GM21737 (cell line): ENCODE measurements around the gene CCSER2.
"Not testable (repeated sequence)": the region's sequence is repeated elsewhere in the genome, so short reads cannot be mapped to it uniquely, and the experiment has no call there.

Source experiments
- ATAC-seq: cut with Tn5 transposase; IDR thresholded peaks from one replicate; pipeline ENCODE4 v1.9.1; 2021; ENCODE audit warnings: mild to moderate bottlenecking, moderate library complexity; ENCODE audit not compliant: unreplicated experiment

Gene CCSER2

GRCh38 chr10:84429926-84430520 is 101.6 kb downstream of the CCSER2 start:
- peak; percentile 93 for ATAC-seq

GRCh38 chr10:84432891-84433290 is 104.5 kb downstream of the CCSER2 start:
- no peak for ATAC-seq

- ATAC-seq: no peak
These were observed 112.4 kb downstream of the CCSER2 start for GRCh38 chr10:84440781-84441180.

GRCh38 chr10:84447701-84448400 is 119.5 kb downstream of the CCSER2 start:
- ATAC-seq: no peak

- not testable (repeated sequence) for ATAC-seq
These were observed 121.0 kb downstream of the CCSER2 start for GRCh38 chr10:84449351-84449750.

- ATAC-seq: no peak
These were observed 123.6 kb downstream of the CCSER2 start for GRCh38 chr10:84452003-84452402.

GRCh38 chr10:84453303-84453702 is 124.9 kb downstream of the CCSER2 start:
- no peak for ATAC-seq

GRCh38 chr10:84456126-84456525 is 127.7 kb downstream of the CCSER2 start:
- ATAC-seq: no peak

- ATAC-seq: no peak
These were observed 132.1 kb downstream of the CCSER2 start for GRCh38 chr10:84460520-84460919.

GRCh38 chr10:84469470-84469869 is 141.1 kb downstream of the CCSER2 start:
- no peak for ATAC-seq

GRCh38 chr10:84473136-84473535 is 144.7 kb downstream of the CCSER2 start:
- no peak for ATAC-seq

GRCh38 chr10:84477398-84478128 is 149.2 kb downstream of the CCSER2 start:
- no peak for ATAC-seq

GRCh38 chr10:84478151-84478550 is 149.8 kb downstream of the CCSER2 start:
- ATAC-seq: no peak

- ATAC-seq: no peak
These were observed 150.3 kb downstream of the CCSER2 start for GRCh38 chr10:84478679-84479078.

- no peak for ATAC-seq
These were observed 156.2 kb downstream of the CCSER2 start for GRCh38 chr10:84484541-84484940.

GRCh38 chr10:84493361-84493760 is 165.0 kb downstream of the CCSER2 start:
- no peak for ATAC-seq

- ATAC-seq: no peak
These were observed 165.8 kb downstream of the CCSER2 start for GRCh38 chr10:84493951-84494848.

- no peak for ATAC-seq
These were observed 166.4 kb downstream of the CCSER2 start for GRCh38 chr10:84494849-84495180.

GRCh38 chr10:84497978-84498377 is 169.6 kb downstream of the CCSER2 start:
- no peak for ATAC-seq

GRCh38 chr10:84499039-84499438 is 170.7 kb downstream of the CCSER2 start:
- ATAC-seq: not testable (repeated sequence)

GRCh38 chr10:84499846-84500245 is 171.5 kb downstream of the CCSER2 start:
- ATAC-seq: no peak
